ENCODE data around the gene ADM5.

ADM5 gene

DNA sequence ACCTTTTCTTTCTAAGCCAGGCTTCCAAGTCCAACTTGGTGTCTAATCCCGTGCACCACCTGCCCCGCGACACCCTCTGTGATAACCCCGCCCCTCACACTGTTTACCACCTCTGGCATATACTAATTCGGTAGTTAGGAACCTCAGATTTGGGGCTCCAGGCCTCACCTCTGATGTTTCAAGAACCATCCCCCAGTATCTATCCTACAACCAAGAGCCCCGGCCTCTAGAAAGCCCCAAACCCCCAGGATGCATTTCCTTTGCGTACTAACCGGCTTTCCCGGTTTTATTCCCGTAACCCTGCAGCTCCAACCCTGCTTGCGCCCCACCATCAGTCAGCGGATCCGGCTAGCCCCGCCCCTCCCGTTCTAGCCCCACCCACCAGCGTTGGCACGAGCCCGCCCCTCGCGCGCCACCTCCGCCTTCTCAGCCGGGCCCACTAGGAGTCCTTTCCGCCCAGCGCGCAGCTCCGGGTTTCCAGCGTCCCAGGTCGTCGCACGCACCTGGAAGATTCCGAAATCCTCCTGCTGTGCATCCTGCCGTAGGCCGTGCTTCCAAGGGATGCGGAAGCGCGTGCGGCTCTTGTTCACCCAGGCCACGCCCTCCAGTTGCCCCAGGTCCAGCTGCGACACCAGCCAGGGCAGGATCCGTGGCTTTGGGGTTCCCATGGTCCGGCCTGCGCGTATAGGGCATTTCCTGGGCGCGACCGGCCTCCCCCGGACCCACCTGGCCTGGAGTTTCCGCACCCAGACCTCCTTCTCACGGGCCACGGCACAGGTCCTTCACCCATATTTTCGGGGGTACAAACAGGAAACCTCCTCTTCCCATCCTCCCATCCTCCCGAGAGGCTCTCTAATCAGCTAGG lies 25.0 kb upstream of the ADM5 start:
- peaks cover 39% of the 10 kb centered on the region for H3K4me1 Mint-ChIP-seq
- no peaks in the 10 kb centered on the region for H3K9me3 Mint-ChIP-seq
- DNase-seq (ENCODE audit: low spot score in 2 of 2) = peak; percentile 76 to 77
- no peaks in the 10 kb centered on the region for H3K27me3 Mint-ChIP-seq
- peak overlapping the region; percentile 99 for H3K4me3 Mint-ChIP-seq
- peaks cover 40% of the 10 kb centered on the region for H3K36me3 Mint-ChIP-seq (ENCODE audit: insufficient read depth)
- ATAC-seq (replicated peaks; ENCODE audit: extremely low read depth, poor library complexity, severe bottlenecking) = peak; percentile 69
- peak overlapping the region; percentile 96 for H3K27ac Mint-ChIP-seq (ENCODE audit: low read depth)

DNA sequence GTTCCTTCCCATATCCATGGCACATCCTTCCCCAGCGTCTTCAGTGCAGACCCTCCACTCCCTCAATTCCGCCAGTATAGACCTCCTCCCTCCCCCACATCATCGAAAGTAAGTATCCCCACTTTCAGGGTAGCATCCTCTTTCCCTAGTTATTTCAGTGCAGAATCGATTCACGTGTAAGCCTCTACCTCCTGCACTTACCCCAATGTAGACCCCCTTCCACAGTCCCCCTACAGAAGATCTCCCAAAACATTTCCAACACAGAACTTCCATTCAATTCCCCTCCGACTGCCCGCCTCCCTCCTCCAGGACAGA lies 24.4 kb upstream of the ADM5 start:
- peaks cover 39% of the 10 kb centered on the region for H3K4me1 Mint-ChIP-seq
- no peak for DNase-seq (ENCODE audit: low spot score in 2 of 2)
- H3K27me3 Mint-ChIP-seq = no peaks in the 10 kb centered on the region
- ATAC-seq (replicated peaks; ENCODE audit: extremely low read depth, poor library complexity, severe bottlenecking) = peak; percentile 1
- no peaks in the 10 kb centered on the region for H3K9me3 Mint-ChIP-seq
- peak overlapping the region; percentile 99 for H3K4me3 Mint-ChIP-seq
- peak overlapping the region; percentile 96 for H3K27ac Mint-ChIP-seq (ENCODE audit: low read depth)
- peaks cover 40% of the 10 kb centered on the region for H3K36me3 Mint-ChIP-seq (ENCODE audit: insufficient read depth)

DNA sequence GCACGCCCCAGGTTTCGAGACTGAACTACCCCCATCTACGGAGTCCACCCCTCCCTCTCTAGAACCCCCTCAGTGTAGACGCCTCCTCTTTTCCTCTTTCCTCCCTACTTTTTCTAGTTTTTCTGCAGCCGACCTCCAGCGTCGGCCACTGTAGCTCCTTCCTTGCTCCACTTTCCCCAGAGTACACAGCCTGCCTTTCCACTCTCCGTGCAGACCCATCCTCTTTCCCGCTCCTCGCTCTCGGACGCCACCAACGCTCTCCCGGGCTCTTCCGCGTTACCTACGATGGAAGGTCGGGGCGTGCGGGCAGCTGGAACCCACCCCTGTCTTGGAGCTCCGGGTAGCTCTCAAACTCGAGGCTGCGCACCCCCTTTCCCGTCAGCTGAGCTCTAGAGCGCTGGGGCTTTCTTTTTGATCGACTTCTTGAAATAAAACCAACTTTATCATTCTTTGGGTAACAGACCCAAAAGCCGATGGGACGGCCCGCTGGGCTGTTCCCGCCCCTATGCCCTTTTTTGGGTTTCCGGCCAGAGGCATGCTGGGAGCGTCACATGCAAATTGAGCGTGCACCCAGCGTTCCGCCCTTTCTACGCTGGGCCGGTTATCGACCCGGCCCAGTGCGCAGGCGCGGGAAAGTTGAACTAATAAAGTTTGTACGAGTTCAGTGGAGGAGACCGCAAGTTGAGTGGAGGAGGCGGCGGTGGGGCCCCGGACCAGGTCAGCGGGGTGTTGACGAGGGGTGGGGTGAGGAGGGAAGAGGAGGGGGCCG lies 23.9 kb upstream of the ADM5 start, which contains the start of the genes BCL2L12 and IRF3:
BCL2L12 (plus strand) TSS at position 583 of the 769 bp plus-strand sequence. CDS start 760 bp downstream, outside the sequence.
IRF3 (minus strand) TSS at position 507 of the 769 bp plus-strand sequence. CDS start 1,019 bp downstream, outside the sequence.
- H3K4me1 Mint-ChIP-seq = peaks cover 39% of the 10 kb centered on the region
- H3K27ac Mint-ChIP-seq (ENCODE audit: low read depth) = peak within 1 kb of the TSS; percentile 96
- ATAC-seq (replicated peaks; ENCODE audit: extremely low read depth, poor library complexity, severe bottlenecking) = peak; percentile 80
- H3K9me3 Mint-ChIP-seq = no peaks in the 10 kb centered on the region
- peak; percentile 99 for DNase-seq (ENCODE audit: low spot score in 2 of 2)
- H3K27me3 Mint-ChIP-seq = no peaks in the 10 kb centered on the region
- peak within 1 kb of the TSS; percentile 99 for H3K4me3 Mint-ChIP-seq
- peaks cover 37% of the 10 kb centered on the region for H3K36me3 Mint-ChIP-seq (ENCODE audit: insufficient read depth)

DNA sequence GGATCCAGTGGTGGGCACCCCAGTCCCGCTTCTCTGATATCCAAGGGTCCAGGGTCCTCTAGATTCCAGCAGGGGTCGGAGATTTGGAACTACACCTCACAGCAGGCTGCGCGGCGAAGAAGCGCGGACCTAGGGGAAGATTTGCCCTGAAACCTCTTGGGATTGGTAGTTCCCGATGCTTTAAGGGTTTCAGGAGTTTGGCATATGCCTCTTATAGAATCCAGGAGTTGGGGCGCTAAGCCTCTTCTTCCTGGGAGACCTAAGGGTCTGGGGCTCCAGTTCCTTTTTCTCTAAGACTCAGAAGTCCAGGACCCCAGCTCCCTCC lies 23.3 kb upstream of the ADM5 start:
- peaks cover 36% of the 10 kb centered on the region for H3K36me3 Mint-ChIP-seq (ENCODE audit: insufficient read depth)
- DNase-seq (ENCODE audit: low spot score in 2 of 2) = no peak
- H3K4me3 Mint-ChIP-seq = peak overlapping the region; percentile 99
- H3K4me1 Mint-ChIP-seq = peaks cover 39% of the 10 kb centered on the region
- peak; percentile 0 for ATAC-seq (replicated peaks; ENCODE audit: extremely low read depth, poor library complexity, severe bottlenecking)
- no peaks in the 10 kb centered on the region for H3K9me3 Mint-ChIP-seq
- H3K27me3 Mint-ChIP-seq = no peaks in the 10 kb centered on the region
- peak overlapping the region; percentile 96 for H3K27ac Mint-ChIP-seq (ENCODE audit: low read depth)

DNA sequence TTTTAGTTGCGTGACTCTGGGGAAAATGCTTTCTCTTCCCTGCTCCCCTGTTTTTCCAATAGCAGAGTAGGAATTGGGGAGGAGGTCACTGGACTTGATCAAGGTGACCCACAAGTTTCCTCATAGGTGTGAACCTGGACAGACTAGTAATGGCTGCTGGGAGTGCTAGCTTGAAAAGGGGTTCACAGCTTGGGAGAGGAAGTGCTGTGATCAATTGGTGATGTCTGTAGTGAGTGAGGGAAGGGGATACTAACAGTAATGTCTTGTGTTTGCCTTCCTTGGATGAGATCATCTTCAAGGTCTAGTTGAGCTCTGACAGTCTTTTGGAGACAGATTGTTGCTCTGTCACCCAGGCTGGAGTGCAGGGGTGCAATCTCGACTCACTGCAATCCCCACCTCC lies 21.9 kb upstream of the ADM5 start:
- H3K27ac Mint-ChIP-seq (ENCODE audit: low read depth) = no peak overlapping the region
- H3K4me1 Mint-ChIP-seq = peaks cover 46% of the 10 kb centered on the region
- no peaks in the 10 kb centered on the region for H3K9me3 Mint-ChIP-seq
- ATAC-seq (replicated peaks; ENCODE audit: extremely low read depth, poor library complexity, severe bottlenecking) (no peak), DNase-seq (ENCODE audit: low spot score in 2 of 2) (no peak)
- H3K4me3 Mint-ChIP-seq = peak overlapping the region; percentile 99
- H3K36me3 Mint-ChIP-seq (ENCODE audit: insufficient read depth) = peaks cover 33% of the 10 kb centered on the region
- H3K27me3 Mint-ChIP-seq = no peaks in the 10 kb centered on the region

DNA sequence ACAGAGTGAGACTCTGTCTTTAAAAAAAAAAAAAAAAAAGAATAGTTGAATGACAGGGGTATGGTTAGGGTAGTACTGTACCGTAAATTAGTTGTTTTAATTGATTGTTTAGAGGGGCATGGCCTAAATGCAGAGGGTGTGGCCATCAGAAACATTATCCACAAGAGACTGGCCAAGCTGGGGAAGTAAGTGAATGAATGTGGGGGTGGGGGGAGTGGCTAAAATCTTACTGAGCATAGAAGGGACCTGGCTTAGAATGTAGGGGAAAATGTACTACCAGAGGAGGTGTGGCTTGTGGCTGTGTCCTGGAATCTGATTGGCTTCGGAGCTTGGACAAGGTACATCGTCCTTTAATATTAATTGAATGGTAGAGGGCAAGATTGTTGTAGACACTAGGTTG lies 19.9 kb upstream of the ADM5 start:
- Mint-ChIP-seq H3K4me3 (no peak overlapping the region), H3K27ac (ENCODE audit: low read depth) (no peak overlapping the region), H3K36me3 (ENCODE audit: insufficient read depth) (peaks cover 23% of the 10 kb centered on the region), H3K27me3 (no peaks in the 10 kb centered on the region), H3K9me3 (no peaks in the 10 kb centered on the region), H3K4me1 (peaks cover 37% of the 10 kb centered on the region)
- DNase-seq (ENCODE audit: low spot score in 2 of 2) = no peak
- ATAC-seq (replicated peaks; ENCODE audit: extremely low read depth, poor library complexity, severe bottlenecking) = no peak

DNA sequence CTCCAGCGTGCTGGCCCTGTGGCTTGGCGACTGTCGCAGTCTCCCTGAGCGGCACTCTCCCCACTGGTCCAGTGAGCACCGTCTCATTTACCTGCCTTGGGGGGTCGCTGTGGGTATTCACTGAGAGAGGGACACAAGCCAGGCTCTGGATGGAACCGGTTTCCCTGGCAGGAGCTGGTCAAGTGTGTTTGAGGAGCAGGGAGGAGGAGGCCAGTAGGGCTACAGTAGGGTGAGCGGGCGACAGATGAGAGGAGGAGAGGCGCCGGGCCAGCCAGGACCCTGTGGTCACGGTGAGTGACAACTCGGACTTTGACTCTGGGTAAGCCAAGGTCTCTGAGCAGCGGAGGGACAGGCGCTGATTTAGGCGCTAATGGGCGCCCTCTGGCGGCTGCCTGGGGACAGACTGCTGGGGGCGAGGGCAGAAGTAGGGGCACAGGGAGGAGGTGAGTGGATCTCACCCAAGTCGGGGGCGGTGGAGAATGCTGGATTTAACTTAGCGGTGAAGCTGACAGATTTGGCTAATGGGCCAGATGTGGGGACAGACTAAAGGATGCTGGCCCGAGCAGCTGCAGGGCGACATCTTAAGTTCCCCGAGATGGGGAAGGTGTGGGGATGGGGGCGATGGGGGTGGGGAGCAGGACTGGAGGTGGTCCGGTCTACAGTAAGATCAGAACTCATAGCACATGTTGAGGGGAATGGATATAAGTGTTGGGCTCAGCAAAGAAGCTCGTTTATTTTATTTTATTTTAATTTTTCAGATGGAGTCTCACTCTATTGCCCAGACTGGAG lies 17.1 kb upstream of the ADM5 start:
- Mint-ChIP-seq H3K36me3 (ENCODE audit: insufficient read depth) (peaks cover 16% of the 10 kb centered on the region), H3K27me3 (no peaks in the 10 kb centered on the region), H3K4me1 (peaks cover 24% of the 10 kb centered on the region), H3K9me3 (no peaks in the 10 kb centered on the region), H3K4me3 (no peak overlapping the region), H3K27ac (ENCODE audit: low read depth) (peak overlapping the region; percentile 7)
- no peak for ATAC-seq (replicated peaks; ENCODE audit: extremely low read depth, poor library complexity, severe bottlenecking)
- peak; percentile 57 to 67 for DNase-seq (ENCODE audit: low spot score in 2 of 2)

DNA sequence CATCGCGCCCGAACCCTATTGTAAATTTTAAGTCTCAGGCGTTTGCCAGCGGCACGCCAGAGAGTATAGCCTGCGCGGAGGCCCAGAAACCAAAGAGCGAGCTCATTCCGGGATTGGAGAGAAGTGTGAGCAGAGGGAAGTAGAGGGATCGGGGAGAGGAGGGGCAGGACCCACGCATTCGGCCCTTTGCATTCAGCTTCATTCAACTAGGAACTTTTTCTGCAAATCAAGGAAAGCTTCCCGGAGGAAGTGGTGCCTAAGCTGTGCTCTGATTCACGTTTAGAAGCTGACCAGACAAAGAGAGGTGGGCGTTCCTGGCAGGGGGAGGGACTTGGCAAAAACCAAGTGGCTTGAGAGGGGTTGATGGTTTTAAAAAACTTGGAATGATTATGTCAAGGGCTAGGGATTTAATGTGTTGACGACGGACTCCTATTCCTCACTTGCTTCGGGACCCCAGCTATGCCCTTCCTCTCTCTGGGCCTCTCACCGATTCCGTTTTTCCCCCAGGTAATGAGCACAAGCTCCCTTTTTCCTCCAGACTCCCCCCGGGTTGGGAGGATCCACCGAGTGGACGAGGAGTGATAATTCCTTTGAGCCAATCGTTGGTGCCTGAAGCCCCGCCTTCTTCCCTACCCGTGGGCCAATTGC lies 13.1 kb upstream of the ADM5 start:
- peaks cover 48% of the 10 kb centered on the region for H3K4me1 Mint-ChIP-seq
- no peak for DNase-seq (ENCODE audit: low spot score in 2 of 2)
- H3K4me3 Mint-ChIP-seq = peak overlapping the region; percentile 97
- no peak for ATAC-seq (replicated peaks; ENCODE audit: extremely low read depth, poor library complexity, severe bottlenecking)
- H3K9me3 Mint-ChIP-seq = no peaks in the 10 kb centered on the region
- H3K27ac Mint-ChIP-seq (ENCODE audit: low read depth) = peak overlapping the region; percentile 99
- H3K36me3 Mint-ChIP-seq (ENCODE audit: insufficient read depth) = peaks cover 21% of the 10 kb centered on the region
- no peaks in the 10 kb centered on the region for H3K27me3 Mint-ChIP-seq

DNA sequence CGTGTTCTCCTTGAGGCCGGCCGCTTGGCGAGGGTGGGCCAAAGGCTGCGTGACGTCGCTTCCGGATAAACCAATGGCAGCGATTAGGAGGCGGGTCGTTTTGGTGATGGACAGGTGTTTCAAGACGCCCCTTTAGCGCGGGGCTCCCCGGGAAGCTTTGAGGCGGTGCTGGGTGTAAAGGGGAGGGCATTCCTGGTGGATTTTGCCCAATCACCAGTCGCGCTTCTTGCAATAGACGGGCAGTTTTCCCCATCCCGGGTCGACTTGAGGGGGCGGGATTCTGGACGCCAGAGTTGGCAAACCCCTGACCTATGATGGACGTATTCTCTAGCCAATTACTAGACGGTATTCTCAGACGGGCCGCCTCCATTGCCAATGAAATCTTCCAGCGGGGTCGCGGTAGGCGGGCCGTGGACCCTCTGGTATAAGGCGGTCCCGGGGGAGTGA lies 12.6 kb upstream of the ADM5 start:
- DNase-seq (ENCODE audit: low spot score in 2 of 2) (peak; percentile 92 to 98), ATAC-seq (replicated peaks; ENCODE audit: extremely low read depth, poor library complexity, severe bottlenecking) (peak; percentile 75)
- Mint-ChIP-seq H3K9me3 (no peaks in the 10 kb centered on the region), H3K27ac (ENCODE audit: low read depth) (peak overlapping the region; percentile 99), H3K4me1 (peaks cover 48% of the 10 kb centered on the region), H3K27me3 (no peaks in the 10 kb centered on the region), H3K36me3 (ENCODE audit: insufficient read depth) (peaks cover 23% of the 10 kb centered on the region), H3K4me3 (peak overlapping the region; percentile 97)

DNA sequence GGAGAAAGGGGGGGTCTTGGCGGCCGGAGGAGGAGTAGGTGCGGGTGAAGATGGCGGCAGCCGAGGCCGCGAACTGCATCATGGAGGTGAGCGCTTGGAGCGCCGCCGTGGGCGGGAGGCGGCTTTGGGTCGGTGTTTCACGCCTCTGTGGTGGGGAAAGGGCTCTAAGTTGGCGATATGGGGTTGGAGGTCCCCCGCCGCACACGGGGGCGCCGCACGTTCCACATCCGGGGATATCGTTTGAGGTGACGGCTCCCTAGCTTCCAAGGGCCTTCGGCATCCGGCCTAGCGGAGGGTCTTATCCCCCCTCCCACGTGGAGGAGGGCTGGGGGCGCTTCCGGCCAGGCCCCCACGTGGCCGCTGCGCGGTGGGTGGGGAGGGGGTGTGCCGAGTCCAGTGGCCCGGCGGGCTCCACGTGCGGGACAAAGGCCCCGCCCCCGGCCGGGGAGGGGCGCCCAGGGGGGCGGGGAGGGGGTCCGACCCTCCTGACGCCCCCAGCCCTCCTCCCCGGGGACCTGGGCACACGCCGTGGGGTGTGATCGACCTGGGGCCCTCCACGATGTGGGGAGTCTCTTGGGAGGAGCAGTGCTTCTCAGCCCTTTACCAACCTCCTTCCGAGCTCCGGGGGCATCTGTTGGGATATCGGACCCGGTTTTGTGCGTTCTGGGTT lies 12.0 kb upstream of the ADM5 start, which contains the start of gene PRMT1:
PRMT1 (plus strand) TSS at position 41 of the 670 bp plus-strand sequence; CDS start at position 51, 10 bp downstream.
- H3K4me1 Mint-ChIP-seq = peaks cover 42% of the 10 kb centered on the region

DNA sequence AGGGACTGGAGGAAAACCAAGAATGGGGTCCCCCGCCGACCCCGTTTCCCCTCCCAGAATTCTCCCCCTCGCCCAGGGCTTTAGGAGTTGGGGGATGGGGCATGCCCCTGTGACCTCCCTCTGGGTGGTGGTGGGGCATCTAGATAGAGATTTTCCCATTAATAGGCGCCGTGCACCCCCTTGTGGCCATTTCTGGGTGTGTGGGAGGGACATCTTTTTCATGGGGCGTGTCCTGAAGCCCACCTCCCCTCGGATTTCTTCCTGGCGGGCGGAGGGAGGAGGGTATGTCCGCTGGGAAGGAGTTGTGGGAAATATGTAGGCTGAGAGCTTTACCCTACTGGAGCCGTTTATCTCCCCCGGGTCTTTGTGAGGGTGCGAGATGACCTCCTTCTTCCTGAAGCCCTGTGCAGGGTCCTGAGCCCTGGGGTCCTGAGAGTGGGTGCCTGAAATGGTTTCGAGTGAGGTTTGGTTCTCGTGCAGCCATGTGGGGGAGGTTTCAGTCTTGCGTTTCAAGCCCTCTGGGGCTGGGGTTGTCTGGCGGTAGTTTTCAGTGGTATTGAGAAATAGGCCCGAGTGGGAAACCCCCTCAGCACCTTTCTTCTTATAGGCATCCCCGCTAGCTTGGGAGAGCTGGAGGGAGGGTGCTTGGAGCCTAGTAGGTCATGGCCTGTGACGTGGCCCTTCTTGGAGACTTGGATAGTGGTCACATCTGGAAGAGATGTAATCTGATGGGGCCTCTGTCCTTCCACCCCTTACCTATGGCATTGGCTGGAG lies 11.3 kb upstream of the ADM5 start:
- Mint-ChIP-seq H3K27ac (ENCODE audit: low read depth) (peak overlapping the region; percentile 99), H3K4me1 (peaks cover 39% of the 10 kb centered on the region), H3K27me3 (no peaks in the 10 kb centered on the region), H3K36me3 (ENCODE audit: insufficient read depth) (peaks cover 31% of the 10 kb centered on the region), H3K4me3 (peak overlapping the region; percentile 97), H3K9me3 (no peaks in the 10 kb centered on the region)
- peak; percentile 38 for ATAC-seq (replicated peaks; ENCODE audit: extremely low read depth, poor library complexity, severe bottlenecking)
- DNase-seq (ENCODE audit: low spot score in 2 of 2) = peak; percentile 73 to 75

More for the DNA sequence above, 12.0 kb upstream of the ADM5 start, which contains the start of gene PRMT1:
- H3K27ac Mint-ChIP-seq (ENCODE audit: low read depth) = peak within 1 kb of the TSS; percentile 99
- H3K36me3 Mint-ChIP-seq (ENCODE audit: insufficient read depth) = peaks cover 26% of the 10 kb centered on the region
- peak; percentile 47 for ATAC-seq (replicated peaks; ENCODE audit: extremely low read depth, poor library complexity, severe bottlenecking)
- no peaks in the 10 kb centered on the region for H3K27me3 Mint-ChIP-seq
- no peaks in the 10 kb centered on the region for H3K9me3 Mint-ChIP-seq
- no peak for DNase-seq (ENCODE audit: low spot score in 2 of 2)
- H3K4me3 Mint-ChIP-seq = peak within 1 kb of the TSS; percentile 97

Data from central memory CD8-positive, alpha-beta T cell (primary cell).